ENCODE data around the gene VPS8.

Gene VPS8

GRCh38 chr3:184777566-184778356 lies 34.2 kb upstream of the VPS8 start:
- H3K4me3 ChIP-seq (ENCODE audit: low read depth, low read length) = no peak overlapping the region
- TF ChIP-seq CTCF (IDR thresholded peaks at IDR 0.05; ENCODE audit: control insufficient read depth, extremely low read depth, insufficient read depth) = peak; percentile 87
- DNase-seq (ENCODE audit: low read depth) = peak; percentile 93

GRCh38 chr3:184778426-184779332 lies 33.3 kb upstream of the VPS8 start:
- H3K4me3 ChIP-seq (ENCODE audit: low read depth, low read length) = no peak overlapping the region
- DNase-seq (ENCODE audit: low read depth) = no peak
- TF ChIP-seq CTCF (IDR thresholded peaks at IDR 0.05; ENCODE audit: control insufficient read depth, extremely low read depth, insufficient read depth) = no peak

- H3K4me3 ChIP-seq (ENCODE audit: low read depth, low read length) = no peak overlapping the region
- no peak for DNase-seq (ENCODE audit: low read depth)
- TF ChIP-seq CTCF (IDR thresholded peaks at IDR 0.05; ENCODE audit: control insufficient read depth, extremely low read depth, insufficient read depth) = no peak
Measured at GRCh38 chr3:184780981-184781515, 30.9 kb upstream of the VPS8 start.

GRCh38 chr3:184781801-184782200 lies 30.2 kb upstream of the VPS8 start:
- H3K4me3 ChIP-seq (ENCODE audit: low read depth, low read length) = no peak overlapping the region
- TF ChIP-seq CTCF (IDR thresholded peaks at IDR 0.05; ENCODE audit: control insufficient read depth, extremely low read depth, insufficient read depth) = no peak
- DNase-seq (ENCODE audit: low read depth) = no peak

GRCh38 chr3:184783319-184783718 lies 28.6 kb upstream of the VPS8 start:
- H3K4me3 ChIP-seq (ENCODE audit: low read depth, low read length) = no peak overlapping the region
- no peak for DNase-seq (ENCODE audit: low read depth)
- TF ChIP-seq CTCF (IDR thresholded peaks at IDR 0.05; ENCODE audit: control insufficient read depth, extremely low read depth, insufficient read depth) = no peak

- no peak for DNase-seq (ENCODE audit: low read depth)
- TF ChIP-seq CTCF (IDR thresholded peaks at IDR 0.05; ENCODE audit: control insufficient read depth, extremely low read depth, insufficient read depth) = no peak
- no peak overlapping the region for H3K4me3 ChIP-seq (ENCODE audit: low read depth, low read length)
Measured at GRCh38 chr3:184784731-184785500, 27.1 kb upstream of the VPS8 start.
